ENCODE results near the gene SLC5A10.

The SLC5A10 gene

GRCh38 chr17:19004421-19005136, 52.6 kb downstream of the SLC5A10 start, which contains the start of gene FAM83G:
TSS of gene FAM83G (minus strand) at chr17:19004764. CDS start at chr17:19004041, 723 bp downstream.
- peak; percentile 18 for DNase-seq

- DNase-seq = no peak
Observed at GRCh38 chr17:19005137-19005773, 53.3 kb downstream of the SLC5A10 start.

GRCh38 chr17:19005789-19006430, 53.9 kb downstream of the SLC5A10 start:
- no peak for DNase-seq

- DNase-seq = no peak
Observed at GRCh38 chr17:19006698-19007097, 54.7 kb downstream of the SLC5A10 start.

- no peak for DNase-seq
Observed at GRCh38 chr17:19009970-19010369, 58.0 kb downstream of the SLC5A10 start.

GRCh38 chr17:19010729-19011505, 59.0 kb downstream of the SLC5A10 start:
- no peak for DNase-seq

- no peak for DNase-seq
Observed at GRCh38 chr17:19011581-19011980, 59.6 kb downstream of the SLC5A10 start.

GRCh38 chr17:19012171-19013080, 60.5 kb downstream of the SLC5A10 start:
- no peak for DNase-seq

GRCh38 chr17:19013226-19013625, 61.3 kb downstream of the SLC5A10 start:
- DNase-seq = no peak

GRCh38 chr17:19013806-19014627, 62.1 kb downstream of the SLC5A10 start:
- DNase-seq = no peak

- no peak for DNase-seq
Observed at GRCh38 chr17:19014628-19015215, 62.8 kb downstream of the SLC5A10 start.

- DNase-seq = no peak
Observed at GRCh38 chr17:19015428-19015827, 63.5 kb downstream of the SLC5A10 start.

- DNase-seq = no peak
Observed at GRCh38 chr17:19016297-19016696, 64.3 kb downstream of the SLC5A10 start.

GRCh38 chr17:19016881-19017280, 64.9 kb downstream of the SLC5A10 start:
- DNase-seq = no peak

GRCh38 chr17:19017401-19017800, 65.4 kb downstream of the SLC5A10 start:
- no peak for DNase-seq

GRCh38 chr17:19017804-19018599, 66.0 kb downstream of the SLC5A10 start:
- no peak for DNase-seq

- no peak for DNase-seq
Observed at GRCh38 chr17:19018600-19018950, 66.6 kb downstream of the SLC5A10 start.

- DNase-seq = peak; percentile 4
Observed at GRCh38 chr17:19019041-19019941, 67.3 kb downstream of the SLC5A10 start.

GRCh38 chr17:19020016-19020415, 68.1 kb downstream of the SLC5A10 start:
- DNase-seq = no peak

Data from NCI-H748 treated with DMSO at 0.1 percent for 48 hours (cell line).